ENCODE measurements around the gene TLCD3B. TPM values are rescaled to one million over a fixed set of nuclear protein-coding genes. Genes with fewer than 3 reads are reported as not detected.

TLCD3B gene
- total RNA-seq, 3 donors from 2014 or later = 0.38 to 0.46 TPM; not detected in 1

GRCh38 chr16:29978564-29979270 is 52.4 kb downstream of the TLCD3B start:
- intact Hi-C loops (cut with DNase I, micrococcal nuclease) = no loop called here
- no peak for TF ChIP-seq CTCF (IDR thresholded peaks at IDR 0.05)
- H3K36me3 ChIP-seq (ENCODE audit: low read depth) = peaks cover 9% of the 10 kb centered on the region
- no peak overlapping the region for H3K4me3 ChIP-seq
- ATAC-seq (no peak), DNase-seq (no peak)
- no peaks in the 10 kb centered on the region for H3K9me3 ChIP-seq
- H3K4me1 ChIP-seq (ENCODE audit: low read depth) = peaks cover 24% of the 10 kb centered on the region

- DNase-seq (no peak), ATAC-seq (no peak)
- Histone ChIP-seq H3K4me3 (no peak overlapping the region), H3K4me1 (ENCODE audit: low read depth) (peaks cover 24% of the 10 kb centered on the region), H3K36me3 (ENCODE audit: low read depth) (peaks cover 3% of the 10 kb centered on the region), H3K9me3 (no peaks in the 10 kb centered on the region)
- intact Hi-C loops (cut with DNase I, micrococcal nuclease) = no loop called here
- no peak for TF ChIP-seq CTCF (IDR thresholded peaks at IDR 0.05)
Measured at GRCh38 chr16:29978081-29978480, 53.0 kb downstream of the TLCD3B start.

- no peaks in the 10 kb centered on the region for H3K36me3 ChIP-seq (ENCODE audit: low read depth)
- H3K4me3 ChIP-seq = no peak overlapping the region
- no peak for DNase-seq
- H3K4me1 ChIP-seq (ENCODE audit: low read depth) = peaks cover 24% of the 10 kb centered on the region
- TF ChIP-seq CTCF (IDR thresholded peaks at IDR 0.05) = no peak
- H3K9me3 ChIP-seq = no peaks in the 10 kb centered on the region
- ATAC-seq = no peak
- intact Hi-C loops (cut with DNase I, micrococcal nuclease) = no loop called here
Measured at GRCh38 chr16:29977063-29977825, 53.8 kb downstream of the TLCD3B start.

- no peak for ATAC-seq
- Histone ChIP-seq H3K4me3 (no peak overlapping the region), H3K36me3 (ENCODE audit: low read depth) (no peaks in the 10 kb centered on the region), H3K9me3 (no peaks in the 10 kb centered on the region), H3K4me1 (ENCODE audit: low read depth) (peaks cover 24% of the 10 kb centered on the region)
- no peak for DNase-seq
- TF ChIP-seq CTCF (IDR thresholded peaks at IDR 0.05) = no peak
- intact Hi-C loops (cut with DNase I, micrococcal nuclease) = no loop called here
Measured at GRCh38 chr16:29975811-29976511, 55.1 kb downstream of the TLCD3B start.

GRCh38 chr16:29975134-29975538 is 55.9 kb downstream of the TLCD3B start:
- no peaks in the 10 kb centered on the region for H3K9me3 ChIP-seq
- H3K36me3 ChIP-seq (ENCODE audit: low read depth) = no peaks in the 10 kb centered on the region
- intact Hi-C loops (cut with DNase I, micrococcal nuclease) = no loop called here
- TF ChIP-seq CTCF (IDR thresholded peaks at IDR 0.05) = no peak
- peaks cover 24% of the 10 kb centered on the region for H3K4me1 ChIP-seq (ENCODE audit: low read depth)
- no peak overlapping the region for H3K4me3 ChIP-seq
- ATAC-seq = no peak
- DNase-seq = no peak

Other genes starting within 250 kb of the TLCD3B start
- 10 to 100 TPM; 24.7 to 56.2 (median 53.0) TPM for gene KIF22, start 240.5 kb downstream of the TLCD3B start, total RNA-seq
- 100 to 1,000 TPM; 224 to 415 (median 225) TPM for gene MAZ, start 224.7 kb downstream of the TLCD3B start, total RNA-seq
- 10 to 100 TPM in 1 of 3 donors, under 1 TPM in 2; 0.81 to 15.2 (median 0.94) TPM for gene PRRT2, start 219.1 kb downstream of the TLCD3B start, total RNA-seq
- 10 to 100 TPM; 15.6 to 25.1 (median 20.5) TPM for gene PAGR1, start 215.1 kb downstream of the TLCD3B start, total RNA-seq
- gene MVP, start 210.8 kb downstream of the TLCD3B start, total RNA-seq = 100 to 1,000 TPM; 307 to 552 (median 529) TPM
- 100 to 1,000 TPM in 1 of 3 donors, 10 to 100 TPM in 2; 53.1 to 102 (median 90.5) TPM for gene CDIPT, start 168.0 kb downstream of the TLCD3B start, total RNA-seq
- 1 to 10 TPM; 6.1 to 9.6 (median 7.0) TPM for gene SEZ6L2, start 131.7 kb downstream of the TLCD3B start, total RNA-seq
- gene ASPHD1, start 130.8 kb downstream of the TLCD3B start, total RNA-seq = 1 to 10 TPM; 1.6 to 1.9 (median 1.8) TPM
- gene KCTD13, start 105.0 kb downstream of the TLCD3B start, total RNA-seq = 10 to 100 TPM; 22.2 to 25.8 (median 22.9) TPM
- gene TMEM219, start 69.2 kb downstream of the TLCD3B start, total RNA-seq = 100 to 1,000 TPM; 116 to 209 (median 130) TPM
- gene TAOK2, start 57.4 kb downstream of the TLCD3B start, total RNA-seq = 10 to 100 TPM; 46.6 to 53.4 (median 50.5) TPM
- 10 to 100 TPM; 11.3 to 21.3 (median 11.9) TPM for gene HIRIP3, start 35.7 kb downstream of the TLCD3B start, total RNA-seq
- gene INO80E, start 35.0 kb downstream of the TLCD3B start, total RNA-seq = 10 to 100 TPM; 71.2 to 79.5 (median 78.4) TPM
- 10 to 100 TPM in 1 of 3 donors, 1 to 10 TPM in 2; 5.2 to 16.8 (median 7.5) TPM for gene DOC2A, start 20.2 kb downstream of the TLCD3B start, total RNA-seq
- not detected for gene C16orf92, start 8.1 kb downstream of the TLCD3B start, total RNA-seq
- gene ALDOA, start 34.5 kb upstream of the TLCD3B start, total RNA-seq = 1,000 to 10,000 TPM; 1,235 to 2,016 (median 1,778) TPM
- 100 to 1,000 TPM in 2 of 3 donors, 10 to 100 TPM in 1; 71.7 to 109 (median 102) TPM for gene PPP4C, start 44.7 kb upstream of the TLCD3B start, total RNA-seq
- 1 to 10 TPM in 1 of 3 donors, under 1 TPM in 2; 0.63 to 1.9 (median 0.90) TPM for gene TBX6, start 60.7 kb upstream of the TLCD3B start, total RNA-seq
- 10 to 100 TPM; 30.5 to 78.4 (median 69.3) TPM for gene YPEL3, start 64.9 kb upstream of the TLCD3B start, total RNA-seq
- 10 to 100 TPM; 29.6 to 75.3 (median 51.7) TPM for gene GDPD3, start 82.3 kb upstream of the TLCD3B start, total RNA-seq
- gene MAPK3, start 91.9 kb upstream of the TLCD3B start, total RNA-seq = 100 to 1,000 TPM; 200 to 378 (median 285) TPM
- gene CORO1A, start 152.3 kb upstream of the TLCD3B start, total RNA-seq = 10 to 100 TPM; 24.2 to 42.0 (median 25.2) TPM
- gene BOLA2B, start 162.4 kb upstream of the TLCD3B start, total RNA-seq = 100 to 1,000 TPM in 2 of 3 donors, 10 to 100 TPM in 1; 67.8 to 187 (median 152) TPM
- 100 to 1,000 TPM in 1 of 3 donors, 10 to 100 TPM in 2; 52.8 to 100 (median 68.0) TPM for gene SLX1A, start 162.6 kb upstream of the TLCD3B start, total RNA-seq
- 10 to 100 TPM; 37.1 to 96.5 (median 66.7) TPM for gene SULT1A3, start 168.0 kb upstream of the TLCD3B start, total RNA-seq
- 10 to 100 TPM; 15.3 to 28.5 (median 21.7) TPM for gene NPIPB13, start 217.2 kb upstream of the TLCD3B start, total RNA-seq